Spinal cord (tissue), 10 donors: ENCODE data around the gene SS18L1. TPM values are rescaled to one million over a fixed set of nuclear protein-coding genes. Genes with fewer than 3 reads are reported as not detected.
"Not testable (repeated sequence)": the region's sequence is repeated elsewhere in the genome, so short reads cannot be mapped to it uniquely, and the experiment has no call there.

Experiments used
- DNase-seq, 6 donors: peaks; one replicate each; pipeline versions ENCODE4 v3.0.0 to v3.0.0-alpha.2; 2013 to 2015; ENCODE audit warnings: low spot score in 6 of 6, low read depth in 4 of 6
- H3K27ac ChIP-seq: one replicate; pipeline ENCODE4 v1.5.1; 2013; ENCODE audit warnings: low read depth, low read length, control low read depth
- H3K27me3 ChIP-seq: one replicate; pipeline ENCODE4 v1.6.1; 2013; ENCODE audit warnings: low read length; ENCODE audit not compliant: control insufficient read depth, insufficient read depth
- H3K36me3 ChIP-seq: one replicate; pipeline ENCODE4 v1.6.1; 2013; ENCODE audit warnings: low read length; ENCODE audit not compliant: control insufficient read depth, insufficient read depth
- H3K4me1 ChIP-seq: one replicate; pipeline ENCODE4 v1.6.1; 2013; ENCODE audit warnings: low read length; ENCODE audit not compliant: control insufficient read depth, insufficient read depth
- H3K4me3 ChIP-seq: one replicate; pipeline ENCODE4 v1.5.1; 2013; ENCODE audit warnings: low read depth, low read length, control low read depth
- H3K9me3 ChIP-seq: one replicate; pipeline ENCODE4 v1.6.1; 2013; ENCODE audit warnings: low read length; ENCODE audit not compliant: control insufficient read depth, insufficient read depth
- WGBS: methylation state at CpG from one replicate; pipeline ENCODE4 v1.1.5; 2013; ENCODE audit warnings: missing lambda C conversion rate; ENCODE audit not compliant: insufficient coverage; 5-methylcytosine and 5-hydroxymethylcytosine counted together
- polyA plus RNA-seq, 2 donors: library from polyadenylated mRNA; unstranded; fragments of 120-200 nt; gene quantifications; one replicate each; pipeline ENCODE4 v1.2.1, GENCODE V29; 2013; ENCODE audit not compliant: insufficient read length in 2 of 2
- total RNA-seq, 2 donors: library from RNA; depleted of rRNA in 1 of 2; stranded (reverse); fragments of 120-200 nt in 1 of 2; fragments of >200 nt in 1 of 2; gene quantifications; one replicate each; pipeline versions ENCODE4 v1.2.3 to v1.2.4, GENCODE V29; 2013 to 2014
- donor health status: healthy.

Gene SS18L1
- total and polyA plus RNA-seq, 4 donors, result 21.5 to 58.2 (median 47.5) TPM

DNA sequence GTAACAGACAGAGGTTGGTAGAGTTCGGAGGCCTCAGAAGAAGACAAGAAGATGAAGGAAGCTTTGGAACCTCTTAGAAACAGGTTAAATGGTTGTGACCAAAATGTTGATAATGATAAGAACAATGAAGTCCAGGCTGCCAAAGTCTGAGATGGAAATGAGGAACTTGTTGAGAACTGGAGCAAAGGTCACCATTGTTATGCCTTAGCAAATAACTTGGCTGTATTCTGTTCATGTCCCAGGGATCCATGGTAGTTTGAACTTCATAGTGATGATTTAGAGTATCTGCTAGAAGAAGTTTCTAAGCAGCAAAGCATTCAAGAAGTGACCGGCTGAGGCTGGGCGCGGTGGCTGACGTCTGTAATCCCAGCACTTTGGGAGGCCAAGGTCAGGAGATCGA lies 32.4 kb upstream of the SS18L1 start:
- Histone ChIP-seq H3K27me3 (peaks cover 2% of the 10 kb centered on the region), H3K4me3 (no peak overlapping the region), H3K36me3 (no peaks in the 10 kb centered on the region), H3K27ac (no peak overlapping the region), H3K4me1 (no peaks in the 10 kb centered on the region), H3K9me3 (peaks cover 3% of the 10 kb centered on the region)
- WGBS, result 93% methylated on average over 6 of the region's 6 CpGs
- no peak for DNase-seq

DNA sequence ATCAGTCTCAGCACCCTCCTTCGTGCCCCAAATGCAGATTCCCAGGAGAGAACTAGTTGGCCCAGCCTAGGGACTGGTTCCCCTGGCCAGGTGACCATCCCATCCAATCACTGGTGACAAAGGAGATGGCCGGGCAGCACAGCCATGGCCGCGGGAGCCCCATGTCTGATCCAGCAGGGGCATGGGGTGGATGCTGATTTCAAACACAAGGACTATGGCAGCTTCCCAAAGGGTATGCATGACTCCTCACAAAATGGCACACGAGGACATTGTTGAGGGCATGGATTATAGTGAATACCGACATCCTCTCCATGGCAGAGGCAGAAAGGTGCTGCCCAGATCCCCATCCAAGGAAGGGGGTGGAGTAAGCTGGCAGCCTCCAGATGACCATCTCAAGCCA lies 31.2 kb upstream of the SS18L1 start:
- Histone ChIP-seq H3K36me3 (no peaks in the 10 kb centered on the region), H3K27ac (no peak overlapping the region), H3K4me1 (peaks cover 5% of the 10 kb centered on the region), H3K9me3 (peaks cover 3% of the 10 kb centered on the region), H3K4me3 (no peak overlapping the region), H3K27me3 (peaks cover 6% of the 10 kb centered on the region)
- WGBS, result 87% methylated on average over 4 of the region's 6 CpGs
- DNase-seq, result no peak

GRCh38 chr20:62114894-62115293 lies 28.7 kb upstream of the SS18L1 start:
- Histone ChIP-seq H3K4me1 (peaks cover 8% of the 10 kb centered on the region), H3K36me3 (no peaks in the 10 kb centered on the region), H3K4me3 (no peak overlapping the region), H3K27me3 (peaks cover 6% of the 10 kb centered on the region), H3K27ac (no peak overlapping the region), H3K9me3 (no peaks in the 10 kb centered on the region)
- no peak for DNase-seq
- 41% methylated on average over 8 of the region's 8 CpGs for WGBS

DNA sequence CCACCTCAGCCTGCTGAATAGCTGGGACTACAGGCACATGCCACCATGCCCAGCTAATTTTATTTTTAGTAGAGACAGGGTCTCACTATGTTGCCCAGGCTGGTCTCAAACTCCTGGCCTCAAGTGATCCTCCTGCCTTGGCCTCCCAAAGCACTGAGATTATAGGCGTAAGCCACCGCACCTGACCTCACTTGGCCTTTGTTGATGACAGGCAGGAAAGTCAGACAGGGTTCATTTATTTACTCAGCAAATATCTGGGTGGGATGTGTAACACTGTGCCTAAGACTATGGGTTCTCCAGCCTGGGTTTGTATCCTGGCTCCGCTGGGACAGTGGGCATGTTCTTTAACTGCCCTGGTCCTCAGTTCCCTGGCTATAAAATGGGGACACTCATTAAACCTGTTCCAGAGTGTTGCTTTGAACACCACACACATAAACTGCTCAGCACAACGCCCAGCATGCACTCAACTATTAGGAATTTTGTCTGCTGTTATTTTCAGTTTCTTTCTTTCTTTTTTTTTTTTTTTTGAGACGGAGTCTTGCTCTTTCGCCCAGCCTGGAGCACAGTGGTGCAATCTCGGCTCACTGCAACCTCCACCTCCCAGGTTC lies 27.7 kb upstream of the SS18L1 start:
- not testable (repeated sequence) for H3K27me3 ChIP-seq, DNase-seq, H3K4me1 ChIP-seq, H3K9me3 ChIP-seq, H3K4me3 ChIP-seq, H3K36me3 ChIP-seq, H3K27ac ChIP-seq
- WGBS, result 100% methylated on average over 5 of the region's 7 CpGs

DNA sequence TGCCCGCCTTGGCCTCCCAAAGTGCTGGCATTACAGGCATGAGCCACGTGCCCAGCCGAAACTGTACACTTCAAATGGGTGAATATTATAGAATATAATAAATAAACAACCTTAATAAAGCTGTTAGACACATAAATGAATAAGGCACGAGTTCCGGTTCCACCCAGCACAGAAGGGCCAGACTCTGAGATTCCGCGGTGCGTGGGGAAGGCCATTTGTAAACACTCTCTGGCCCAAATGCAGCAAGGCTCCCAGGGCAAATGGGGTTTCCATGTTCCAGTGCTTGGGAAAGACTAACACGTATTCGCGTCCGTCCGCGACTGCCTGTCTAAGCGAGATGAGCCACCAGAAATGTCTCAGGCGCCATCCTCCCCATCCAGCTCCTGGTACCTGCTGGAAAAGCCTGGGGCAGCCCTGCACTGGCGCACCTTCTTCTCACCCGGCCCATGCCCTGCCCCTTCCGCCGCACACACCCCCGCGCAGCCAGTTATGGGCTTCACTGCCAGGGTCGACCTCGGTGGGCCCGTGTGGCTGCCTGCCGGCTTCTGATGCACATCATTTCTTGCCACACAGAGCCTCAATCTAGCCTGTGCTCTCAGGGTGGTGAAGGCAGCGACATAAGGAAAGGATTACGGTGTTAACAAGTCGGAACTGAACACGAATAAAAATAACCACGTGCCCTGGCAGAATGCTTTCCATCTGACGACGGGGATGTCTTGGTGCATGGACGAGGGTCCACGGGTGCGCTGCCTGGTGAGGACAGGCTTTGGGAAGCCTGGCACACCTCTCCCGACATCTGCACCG lies 26.8 kb upstream of the SS18L1 start:
- 67% methylated on average over 35 of the region's 38 CpGs for WGBS
- H3K27ac ChIP-seq, result no peak overlapping the region
- DNase-seq, result no peak
- no peaks in the 10 kb centered on the region for H3K9me3 ChIP-seq
- no peaks in the 10 kb centered on the region for H3K36me3 ChIP-seq
- peaks cover 6% of the 10 kb centered on the region for H3K27me3 ChIP-seq
- no peak overlapping the region for H3K4me3 ChIP-seq
- H3K4me1 ChIP-seq, result peaks cover 14% of the 10 kb centered on the region

DNA sequence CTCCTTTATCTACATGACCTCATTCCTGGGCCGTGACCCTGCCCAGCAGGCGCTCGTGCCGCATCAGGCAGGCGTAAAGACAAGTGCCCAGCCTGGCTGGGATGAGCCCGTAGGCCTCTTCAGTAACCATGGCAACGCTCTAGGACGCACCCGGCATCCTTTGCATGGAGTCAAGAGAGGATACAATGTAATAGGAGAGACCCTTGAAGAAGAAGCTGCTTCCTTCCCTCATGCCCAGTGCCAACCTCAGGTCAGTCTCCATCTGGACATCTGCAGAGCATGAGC lies 26.3 kb upstream of the SS18L1 start:
- H3K4me1 ChIP-seq, result peaks cover 14% of the 10 kb centered on the region
- H3K9me3 ChIP-seq, result no peaks in the 10 kb centered on the region
- H3K4me3 ChIP-seq, result no peak overlapping the region
- H3K27ac ChIP-seq, result no peak overlapping the region
- peak in 2 of 6 donors; percentile 48 to 83 for DNase-seq
- H3K36me3 ChIP-seq, result no peaks in the 10 kb centered on the region
- peaks cover 6% of the 10 kb centered on the region for H3K27me3 ChIP-seq
- WGBS, result 8% methylated on average over 9 of the region's 9 CpGs

GRCh38 chr20:62117658-62118057 lies 25.9 kb upstream of the SS18L1 start:
- no peak overlapping the region for H3K4me3 ChIP-seq
- H3K4me1 ChIP-seq, result peaks cover 14% of the 10 kb centered on the region
- no peaks in the 10 kb centered on the region for H3K9me3 ChIP-seq
- DNase-seq, result no peak
- 22% methylated on average over 10 of the region's 15 CpGs for WGBS
- H3K27ac ChIP-seq, result no peak overlapping the region
- no peaks in the 10 kb centered on the region for H3K36me3 ChIP-seq
- H3K27me3 ChIP-seq, result peaks cover 6% of the 10 kb centered on the region

DNA sequence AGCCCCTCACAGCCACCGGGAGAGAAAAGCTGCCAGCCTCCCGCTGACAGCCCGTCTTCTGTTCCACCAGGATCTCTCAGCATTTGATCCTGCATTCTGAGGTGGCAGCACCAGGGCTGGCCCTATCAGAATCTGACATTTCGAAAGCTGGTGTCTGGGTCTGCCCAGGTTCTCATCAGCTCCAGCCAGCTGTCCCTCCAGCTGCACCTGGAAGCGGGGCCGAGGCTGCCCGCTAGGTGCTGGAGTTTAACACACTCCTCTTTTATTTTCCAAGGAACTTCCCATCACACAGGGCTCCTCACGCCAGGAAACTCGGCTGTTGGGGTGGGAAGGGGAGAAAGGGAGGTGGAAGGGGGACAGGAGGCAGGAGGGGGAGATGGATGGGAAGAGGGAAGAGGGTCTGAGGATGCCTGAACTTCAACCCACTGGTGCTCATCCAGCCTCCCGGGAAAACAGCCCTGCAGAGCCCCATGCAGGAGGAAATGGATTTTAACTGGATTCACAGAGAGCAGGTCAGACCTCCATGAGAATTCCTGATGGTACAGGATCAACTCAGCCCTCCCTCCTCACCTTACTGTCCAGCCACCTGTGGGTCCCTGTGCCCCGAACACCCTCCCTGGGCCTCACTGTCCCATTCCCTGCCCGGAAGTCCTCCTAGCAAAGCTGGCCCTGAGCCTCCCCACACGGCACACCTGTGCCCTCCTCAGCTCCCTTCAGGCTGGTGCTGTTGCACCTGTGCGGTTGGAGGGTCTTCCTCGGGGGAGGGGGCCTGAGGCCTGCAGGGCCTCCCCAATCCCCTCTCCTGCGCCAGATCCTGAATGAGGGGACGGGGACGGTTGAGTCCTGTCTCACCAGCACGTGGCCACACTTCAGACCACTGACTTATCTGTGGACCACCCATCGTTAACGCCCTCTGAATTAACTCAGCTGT lies 25.2 kb upstream of the SS18L1 start:
- Histone ChIP-seq H3K4me3 (no peak overlapping the region), H3K9me3 (no peaks in the 10 kb centered on the region), H3K27ac (no peak overlapping the region), H3K4me1 (peaks cover 18% of the 10 kb centered on the region), H3K27me3 (peaks cover 5% of the 10 kb centered on the region), H3K36me3 (no peaks in the 10 kb centered on the region)
- no peak for DNase-seq
- WGBS, result 69% methylated on average over 15 of the region's 21 CpGs

DNA sequence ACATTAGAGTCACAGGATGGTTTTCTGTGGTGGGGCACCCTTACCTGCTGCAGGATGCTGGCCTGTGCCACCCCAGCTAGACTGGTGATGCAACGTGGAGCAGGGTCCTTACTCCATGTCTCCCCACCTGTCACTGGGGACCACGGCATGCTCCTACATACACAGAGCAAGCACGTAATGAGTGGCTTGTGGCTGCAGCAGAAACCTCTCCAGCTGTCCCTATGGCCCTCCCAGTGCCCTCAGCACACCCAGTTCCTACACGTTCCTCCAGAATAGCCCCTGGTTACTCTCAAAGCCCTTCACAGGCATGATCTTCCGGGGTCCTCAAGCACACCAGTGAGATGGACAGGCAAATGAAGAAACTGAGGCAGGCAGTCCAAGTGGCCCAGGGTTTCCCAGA lies 24.5 kb upstream of the SS18L1 start:
- no peak for DNase-seq
- Histone ChIP-seq H3K9me3 (no peaks in the 10 kb centered on the region), H3K27ac (no peak overlapping the region), H3K4me3 (no peak overlapping the region), H3K4me1 (peaks cover 26% of the 10 kb centered on the region), H3K27me3 (peaks cover 3% of the 10 kb centered on the region), H3K36me3 (peaks cover 2% of the 10 kb centered on the region)
- WGBS, result 97% methylated on average over 5 of the region's 5 CpGs
